Glutamatergic neuron (in vitro differentiated cells): ENCODE results near the gene DOK1. TPM values are rescaled to one million over a fixed set of nuclear protein-coding genes. Genes with fewer than 3 reads are reported as not detected.

Source experiments
- DNase-seq: peaks from one replicate; pipeline ENCODE4 v3.0.0; 2022
- H3K27ac Mint-ChIP-seq: one replicate; pipeline ENCODE4 v1.8.0; 2020; ENCODE audit warnings: mild to moderate bottlenecking, mixed read lengths, inconsistent platforms; ENCODE audit not compliant: unreplicated experiment
- H3K27me3 Mint-ChIP-seq: one replicate; pipeline ENCODE4 v1.8.0; 2020; ENCODE audit warnings: mild to moderate bottlenecking, moderate library complexity, mixed read lengths, inconsistent platforms; ENCODE audit not compliant: unreplicated experiment
- H3K36me3 Mint-ChIP-seq: one replicate; pipeline ENCODE4 v1.8.0; 2020; ENCODE audit warnings: mild to moderate bottlenecking, mixed read lengths, inconsistent platforms; ENCODE audit not compliant: unreplicated experiment
- H3K4me1 Mint-ChIP-seq: one replicate; pipeline ENCODE4 v1.8.0; 2020; ENCODE audit warnings: mild to moderate bottlenecking, low read depth, mixed read lengths, inconsistent platforms; ENCODE audit not compliant: unreplicated experiment
- H3K4me3 Mint-ChIP-seq: one replicate; pipeline ENCODE4 v1.8.0; 2020; ENCODE audit warnings: mild to moderate bottlenecking, mixed read lengths, inconsistent platforms; ENCODE audit not compliant: unreplicated experiment
- H3K9me3 Mint-ChIP-seq: one replicate; pipeline ENCODE4 v1.8.0; 2020; ENCODE audit warnings: mild to moderate bottlenecking, moderate library complexity, mixed read lengths, inconsistent platforms; ENCODE audit not compliant: unreplicated experiment
- total RNA-seq: library from RNA; stranded (reverse); fragmentation: NEBNext Ultra II Directional; extraction: Animal tissue kit (Norgen Biotek cat#: 25700); gene quantifications from one replicate; pipeline ENCODE4 v1.2.1, GENCODE V29; 2021; ENCODE audit not compliant: unreplicated experiment
- TF ChIP-seq, protein P1 (sequence below): fragments of 200-600 bp; sonication (generic); IDR thresholded peaks from one replicate; pipeline ENCODE4 v1.5.0; 2021; ENCODE audit not compliant: partially characterized antibody, unreplicated experiment

DOK1 gene
- total RNA-seq, 1 donor from 2014 or later = 14.0 TPM

GRCh38 chr2:74564222-74564621 is 9.7 kb downstream of the DOK1 start:
- Mint-ChIP-seq H3K9me3 (peaks cover 3% of the 10 kb centered on the region), H3K36me3 (no peaks in the 10 kb centered on the region), H3K27me3 (peaks cover 18% of the 10 kb centered on the region), H3K27ac (no peak overlapping the region), H3K4me3 (no peak overlapping the region), H3K4me1 (no peaks in the 10 kb centered on the region)
- TF ChIP-seq, protein P1, sequence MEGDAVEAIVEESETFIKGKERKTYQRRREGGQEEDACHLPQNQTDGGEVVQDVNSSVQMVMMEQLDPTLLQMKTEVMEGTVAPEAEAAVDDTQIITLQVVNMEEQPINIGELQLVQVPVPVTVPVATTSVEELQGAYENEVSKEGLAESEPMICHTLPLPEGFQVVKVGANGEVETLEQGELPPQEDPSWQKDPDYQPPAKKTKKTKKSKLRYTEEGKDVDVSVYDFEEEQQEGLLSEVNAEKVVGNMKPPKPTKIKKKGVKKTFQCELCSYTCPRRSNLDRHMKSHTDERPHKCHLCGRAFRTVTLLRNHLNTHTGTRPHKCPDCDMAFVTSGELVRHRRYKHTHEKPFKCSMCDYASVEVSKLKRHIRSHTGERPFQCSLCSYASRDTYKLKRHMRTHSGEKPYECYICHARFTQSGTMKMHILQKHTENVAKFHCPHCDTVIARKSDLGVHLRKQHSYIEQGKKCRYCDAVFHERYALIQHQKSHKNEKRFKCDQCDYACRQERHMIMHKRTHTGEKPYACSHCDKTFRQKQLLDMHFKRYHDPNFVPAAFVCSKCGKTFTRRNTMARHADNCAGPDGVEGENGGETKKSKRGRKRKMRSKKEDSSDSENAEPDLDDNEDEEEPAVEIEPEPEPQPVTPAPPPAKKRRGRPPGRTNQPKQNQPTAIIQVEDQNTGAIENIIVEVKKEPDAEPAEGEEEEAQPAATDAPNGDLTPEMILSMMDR = no peak
- no peak for DNase-seq

- no peak overlapping the region for H3K27ac Mint-ChIP-seq
- DNase-seq = no peak
- H3K4me1 Mint-ChIP-seq = no peaks in the 10 kb centered on the region
- H3K27me3 Mint-ChIP-seq = peaks cover 20% of the 10 kb centered on the region
- H3K4me3 Mint-ChIP-seq = no peak overlapping the region
- TF ChIP-seq, protein P1 = no peak
- H3K36me3 Mint-ChIP-seq = no peaks in the 10 kb centered on the region
- peaks cover 2% of the 10 kb centered on the region for H3K9me3 Mint-ChIP-seq
Measured at GRCh38 chr2:74566076-74566753, 11.7 kb downstream of the DOK1 start.

GRCh38 chr2:74566754-74567085 is 12.2 kb downstream of the DOK1 start:
- Mint-ChIP-seq H3K4me3 (no peak overlapping the region), H3K27ac (no peak overlapping the region), H3K9me3 (peaks cover 2% of the 10 kb centered on the region), H3K27me3 (peaks cover 17% of the 10 kb centered on the region), H3K36me3 (no peaks in the 10 kb centered on the region), H3K4me1 (no peaks in the 10 kb centered on the region)
- DNase-seq = no peak
- TF ChIP-seq, protein P1 = no peak

GRCh38 chr2:74567881-74568280 is 13.4 kb downstream of the DOK1 start:
- TF ChIP-seq, protein P1 = no peak
- Mint-ChIP-seq H3K4me3 (no peak overlapping the region), H3K36me3 (no peaks in the 10 kb centered on the region), H3K9me3 (peaks cover under 1% of the 10 kb centered on the region), H3K27me3 (peaks cover 16% of the 10 kb centered on the region), H3K4me1 (no peaks in the 10 kb centered on the region), H3K27ac (no peak overlapping the region)
- no peak for DNase-seq

DNA sequence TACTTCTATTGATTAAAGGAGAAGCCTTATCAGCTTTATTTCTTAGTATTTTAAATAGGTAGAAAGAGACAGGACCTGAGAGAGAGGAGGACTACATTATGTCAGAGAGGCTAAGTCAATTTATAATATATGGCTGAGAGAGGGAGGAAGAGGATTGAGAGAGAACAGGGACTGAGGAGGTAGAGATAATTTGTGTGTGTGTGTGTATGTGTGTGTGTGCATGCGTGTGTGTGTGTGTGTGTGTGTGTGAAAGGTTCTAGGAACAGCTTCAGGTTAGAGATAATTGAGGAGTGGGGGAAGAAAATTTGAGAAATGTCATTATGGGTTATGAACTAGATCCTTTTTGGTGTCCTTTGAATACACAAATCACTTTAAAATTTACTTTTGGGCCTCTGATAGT is 15.2 kb downstream of the DOK1 start:
- no peaks in the 10 kb centered on the region for H3K9me3 Mint-ChIP-seq
- no peaks in the 10 kb centered on the region for H3K36me3 Mint-ChIP-seq

More for the DNA sequence above, 15.2 kb downstream of the DOK1 start:
- Mint-ChIP-seq H3K4me3 (no peak overlapping the region), H3K4me1 (no peaks in the 10 kb centered on the region), H3K27ac (no peak overlapping the region), H3K27me3 (peaks cover 10% of the 10 kb centered on the region)
- no peak for DNase-seq
- TF ChIP-seq, protein P1 = no peak
